Mesothelial cell of epicardium (in vitro differentiated cells): ENCODE measurements around the gene RBMS3. TPM values are rescaled to one million over a fixed set of nuclear protein-coding genes. Genes with fewer than 3 reads are reported as not detected.

Experiments
- DNase-seq, 2 experiments: peaks; one replicate each; pipeline ENCODE4 v3.0.0; 2021; ENCODE audit warnings: low spot score in 2 of 2; ENCODE audit not compliant: unreplicated experiment in 2 of 2
- H3K27ac Mint-ChIP-seq: 2 replicates; pipeline ENCODE4 v1.8.0; 2021; ENCODE audit warnings: mixed read lengths
- H3K27me3 Mint-ChIP-seq: 2 replicates; pipeline ENCODE4 v1.8.0; 2021; ENCODE audit warnings: low read depth, mixed read lengths
- H3K36me3 Mint-ChIP-seq: 2 replicates; pipeline ENCODE4 v1.8.0; 2021; ENCODE audit warnings: mixed read lengths
- H3K4me1 Mint-ChIP-seq: 2 replicates; pipeline ENCODE4 v1.8.0; 2021; ENCODE audit warnings: mixed read lengths
- H3K4me3 Mint-ChIP-seq: 2 replicates; pipeline ENCODE4 v1.8.0; 2021; ENCODE audit warnings: mild to moderate bottlenecking, moderate library complexity, mixed read lengths
- H3K9me3 Mint-ChIP-seq: 2 replicates; pipeline ENCODE4 v1.8.0; 2021; ENCODE audit warnings: mixed read lengths
- CTCF ChIP-seq: fragments of 200-600 bp; sonication (generic); IDR thresholded peaks from one replicate; pipeline ENCODE4 v1.5.0; 2021; ENCODE audit warnings: antibody characterized with exemption; ENCODE audit not compliant: unreplicated experiment
- total RNA-seq: library from RNA; stranded (reverse); gene quantifications from 3 replicates; pipeline ENCODE4 v1.2.1, GENCODE V29; 2021

The RBMS3 gene
- total RNA-seq, 1 donor from 2014 or later: 42.5 TPM

- no peaks in the 10 kb centered on the region for H3K27me3 Mint-ChIP-seq
These were observed 24.8 kb upstream of the RBMS3 start for GRCh38 chr3:29255854-29256696.

GRCh38 chr3:29258161-29258560 is 22.7 kb upstream of the RBMS3 start:
- no peaks in the 10 kb centered on the region for H3K27me3 Mint-ChIP-seq
- H3K36me3 Mint-ChIP-seq: no peaks in the 10 kb centered on the region
- DNase-seq: no peak
- no peak for TF ChIP-seq CTCF
- H3K4me3 Mint-ChIP-seq: no peak overlapping the region
- H3K9me3 Mint-ChIP-seq: no peaks in the 10 kb centered on the region
- peaks cover 10% of the 10 kb centered on the region for H3K4me1 Mint-ChIP-seq
- no peak overlapping the region for H3K27ac Mint-ChIP-seq

More at GRCh38 chr3:29255854-29256696, 24.8 kb upstream of the RBMS3 start:
- no peak for DNase-seq
- Mint-ChIP-seq H3K9me3 (no peaks in the 10 kb centered on the region), H3K36me3 (no peaks in the 10 kb centered on the region), H3K27ac (no peak overlapping the region), H3K4me3 (no peak overlapping the region), H3K4me1 (peaks cover 14% of the 10 kb centered on the region)
- no peak for TF ChIP-seq CTCF

- Mint-ChIP-seq H3K36me3 (no peaks in the 10 kb centered on the region), H3K9me3 (no peaks in the 10 kb centered on the region), H3K27me3 (no peaks in the 10 kb centered on the region), H3K4me3 (no peak overlapping the region), H3K27ac (no peak overlapping the region), H3K4me1 (peaks cover 9% of the 10 kb centered on the region)
- TF ChIP-seq CTCF: no peak
- DNase-seq: no peak
These were observed 19.8 kb upstream of the RBMS3 start for GRCh38 chr3:29261119-29261518.

GRCh38 chr3:29263476-29263875 is 17.4 kb upstream of the RBMS3 start:
- Mint-ChIP-seq H3K4me3 (no peak overlapping the region), H3K27ac (no peak overlapping the region), H3K4me1 (no peaks in the 10 kb centered on the region), H3K27me3 (no peaks in the 10 kb centered on the region), H3K9me3 (no peaks in the 10 kb centered on the region), H3K36me3 (no peaks in the 10 kb centered on the region)
- DNase-seq: no peak
- no peak for TF ChIP-seq CTCF

GRCh38 chr3:29265509-29266072 is 15.3 kb upstream of the RBMS3 start:
- Mint-ChIP-seq H3K9me3 (no peaks in the 10 kb centered on the region), H3K4me1 (no peaks in the 10 kb centered on the region), H3K27ac (no peak overlapping the region), H3K36me3 (no peaks in the 10 kb centered on the region), H3K4me3 (no peak overlapping the region), H3K27me3 (no peaks in the 10 kb centered on the region)
- no peak for TF ChIP-seq CTCF
- DNase-seq: no peak
